GM23338 (cell line): Measurements from ENCODE around the gene YBX3. TPM values are rescaled to one million over a fixed set of nuclear protein-coding genes. Genes with fewer than 3 reads are reported as not detected.

Source experiments
- ATAC-seq: fragments of 200-7000 bp; cut with Tn5 transposase; 3 replicates; pipeline ENCODE4 v1.9.1; 2020
- DNase-seq: peaks from one replicate; pipeline ENCODE4 v3.0.0-alpha.2; 2015; ENCODE audit warnings: low spot score
- H2AFZ ChIP-seq: fragments of 200-600 bp; sonication (generic); 2 replicates; pipeline ENCODE4 v1.8.0; 2016; ENCODE audit warnings: antibody characterized with exemption, mild to moderate bottlenecking, moderate library complexity
- H3F3A ChIP-seq: fragments of 200-600 bp; sonication (generic); replicated peaks from 2 replicates; pipeline ENCODE4 v1.8.0; 2017; ENCODE audit warnings: antibody characterized with exemption, mixed run types, low read depth
- H3K27ac ChIP-seq: fragments of 200-600 bp; sonication (generic); 2 replicates; pipeline ENCODE4 v1.6.1; 2016; ENCODE audit warnings: low read depth
- H3K27me3 ChIP-seq: fragments of 200-600 bp; sonication (generic); 2 replicates; pipeline ENCODE4 v1.8.0; 2016; ENCODE audit warnings: mild to moderate bottlenecking, mixed run types, moderate library complexity; ENCODE audit not compliant: insufficient read depth
- H3K36me3 ChIP-seq: fragments of 200-600 bp; sonication (generic); 2 replicates; pipeline ENCODE4 v1.8.0; 2016; ENCODE audit warnings: mild to moderate bottlenecking; ENCODE audit not compliant: insufficient read depth
- H3K4me1 ChIP-seq: fragments of 200-600 bp; sonication (generic); 2 replicates; pipeline ENCODE4 v1.8.0; 2016; ENCODE audit warnings: mild to moderate bottlenecking, moderate library complexity; ENCODE audit not compliant: insufficient read depth
- H3K4me2 ChIP-seq: fragments of 200-600 bp; sonication (generic); 2 replicates; pipeline ENCODE4 v1.7.1; 2017; ENCODE audit warnings: mixed run types
- H3K4me3 ChIP-seq: fragments of 200-600 bp; sonication (generic); 2 replicates; pipeline ENCODE4 v1.6.1; 2016; ENCODE audit warnings: mixed run types
- H3K79me2 ChIP-seq: fragments of 200-600 bp; sonication (generic); replicated peaks from 2 replicates; pipeline ENCODE4 v1.8.0; 2017; ENCODE audit warnings: mild to moderate bottlenecking; ENCODE audit not compliant: insufficient read depth
- H3K9me2 ChIP-seq: fragments of 200-600 bp; sonication (generic); 2 replicates; pipeline ENCODE4 v1.8.0; 2017; ENCODE audit not compliant: insufficient read depth
- H4K20me1 ChIP-seq: fragments of 200-600 bp; sonication (generic); replicated peaks from 2 replicates; pipeline ENCODE4 v1.8.0; 2017; ENCODE audit warnings: mild to moderate bottlenecking; ENCODE audit not compliant: insufficient read depth
- H3K27ac Mint-ChIP-seq: 2 replicates; pipeline ENCODE4 v1.8.0; 2020; ENCODE audit warnings: inconsistent platforms, mild to moderate bottlenecking, moderate library complexity, mixed read lengths
- H3K27me3 Mint-ChIP-seq: 3 replicates; pipeline ENCODE4 v1.8.0; 2022; ENCODE audit warnings: low read depth, mild to moderate bottlenecking, moderate library complexity, mixed read lengths, inconsistent platforms; ENCODE audit not compliant: insufficient read depth, poor library complexity
- H3K36me3 Mint-ChIP-seq: 3 replicates; pipeline ENCODE4 v1.8.0; 2021; ENCODE audit warnings: low read depth, mild to moderate bottlenecking, inconsistent platforms, moderate library complexity, mixed read lengths
- H3K4me1 Mint-ChIP-seq: 3 replicates; pipeline ENCODE4 v1.8.0; 2020; ENCODE audit warnings: mild to moderate bottlenecking, inconsistent platforms, mixed read lengths
- H3K4me3 Mint-ChIP-seq: 3 replicates; pipeline ENCODE4 v1.8.0; 2021; ENCODE audit warnings: moderate library complexity, mild to moderate bottlenecking, inconsistent platforms, mixed read lengths
- H3K9me3 Mint-ChIP-seq: 3 replicates; pipeline ENCODE4 v1.8.0; 2020; ENCODE audit warnings: moderate library complexity, mild to moderate bottlenecking, inconsistent platforms, mixed read lengths
- CREB1 ChIP-seq: fragments of 250-450 bp; sonication (Bioruptor Pico); IDR thresholded peaks from 2 replicates; pipeline ENCODE4 v1.5.0; 2020; ENCODE audit warnings: low read depth, mild to moderate bottlenecking, moderate library complexity
- CTCF ChIP-seq, 2 experiments: fragments of 200-600 bp in 1 of 2; sonication (generic) in 1 of 2; conservative IDR thresholded peaks; 2 replicates each; pipeline versions ENCODE4 v1.5.1 to v1.6.1; 2016 to 2017; ENCODE audit warnings: antibody characterized with exemption in 2 of 2, low read depth in 2 of 2, mild to moderate bottlenecking in 2 of 2, moderate library complexity in 1 of 2
- ETS1 ChIP-seq: IDR thresholded peaks from 2 replicates; pipeline ENCODE4 v1.6.1; 2016; ENCODE audit warnings: antibody characterized with exemption
- EZH2 ChIP-seq: fragments of 200-600 bp; sonication (generic); IDR thresholded peaks from one replicate; pipeline ENCODE4 v1.8.0; 2017; ENCODE audit warnings: antibody characterized with exemption, mild to moderate bottlenecking, low read depth; ENCODE audit not compliant: unreplicated experiment
- EZH2phosphoT487 ChIP-seq: fragments of 200-600 bp; sonication (generic); IDR thresholded peaks from one replicate; pipeline ENCODE4 v1.8.1; 2018; ENCODE audit warnings: antibody characterized with exemption; ENCODE audit not compliant: unreplicated experiment
- JUNB ChIP-seq: IDR thresholded peaks from one replicate; pipeline ENCODE4 v1.6.1; 2016; ENCODE audit warnings: antibody characterized with exemption; ENCODE audit not compliant: unreplicated experiment
- NANOG ChIP-seq: IDR thresholded peaks from 2 replicates; pipeline ENCODE4 v1.6.1; 2016; ENCODE audit warnings: antibody characterized with exemption, borderline replicate concordance
- POLR2AphosphoS5 ChIP-seq: IDR thresholded peaks from 2 replicates; pipeline ENCODE4 v1.6.1; 2016; ENCODE audit warnings: antibody characterized with exemption, low read depth
- REST ChIP-seq: IDR thresholded peaks from one replicate; pipeline ENCODE4 v1.6.1; 2018; ENCODE audit warnings: antibody characterized with exemption; ENCODE audit not compliant: unreplicated experiment
- STAT1 ChIP-seq: IDR thresholded peaks from one replicate; pipeline ENCODE4 v1.6.1; 2016; ENCODE audit warnings: antibody characterized with exemption; ENCODE audit not compliant: unreplicated experiment
- ZNF114 ChIP-seq: fragments of 250-450 bp; sonication (Bioruptor Pico); IDR thresholded peaks from 2 replicates; pipeline ENCODE4 v1.5.0; 2020; ENCODE audit warnings: mild to moderate bottlenecking, moderate library complexity
- ZNF331 ChIP-seq: fragments of 250-450 bp; sonication (Bioruptor Pico); IDR thresholded peaks from 2 replicates; pipeline ENCODE4 v1.5.0; 2020; ENCODE audit warnings: low read depth, mild to moderate bottlenecking, moderate library complexity
- ZNF462 ChIP-seq: fragments of 250-450 bp; sonication (Bioruptor Pico); IDR thresholded peaks from 2 replicates; pipeline ENCODE4 v1.5.0; 2020; ENCODE audit warnings: mild to moderate bottlenecking, moderate library complexity
- polyA plus RNA-seq: library from polyadenylated mRNA; unstranded; fragments of >200 nt; fragmentation: Nextera tagmentation; extraction: Ambion mirVana; gene quantifications from 2 replicates; pipeline ENCODE4 v1.2.1, GENCODE V29; 2016
- total RNA-seq: library from RNA; depleted of rRNA; stranded (reverse); fragments of >200 nt; shearing (Covaris generic); gene quantifications from 2 replicates; pipeline ENCODE4 v1.2.3, GENCODE V29; 2014

Gene YBX3
- total and polyA plus RNA-seq, 2 experiments from 2014 or later, result 179 to 450 TPM

GRCh38 chr12:10732549-10732948, 9.4 kb upstream of the YBX3 start:
- ATAC-seq (no peak), DNase-seq (no peak)
- no peaks in the 10 kb centered on the region for H3K36me3 ChIP-seq
- H3K9me2 ChIP-seq, result 0 out of 2 replicates have a peak, but pooled peaks cover 3% of the 10 kb centered on the region
- Mint-ChIP-seq H3K9me3 (no peaks in the 10 kb centered on the region), H3K27me3 (no peaks in the 10 kb centered on the region), H3K27ac (no peak overlapping the region), H3K36me3 (no peaks in the 10 kb centered on the region), H3K4me3 (no peak overlapping the region), H3K4me1 (no peaks in the 10 kb centered on the region)
- no peaks in the 10 kb centered on the region for H3K79me2 ChIP-seq
- H3K27ac ChIP-seq, result no peak overlapping the region
- H4K20me1 ChIP-seq, result no peaks in the 10 kb centered on the region
- 0 out of 2 replicates have a peak overlapping the region, but pooled peaks have one; percentile 39 for H2AFZ ChIP-seq
- no peaks in the 10 kb centered on the region for H3K27me3 ChIP-seq
- no peaks in the 10 kb centered on the region for H3K4me1 ChIP-seq
- H3K4me2 ChIP-seq, result no peak overlapping the region
- TF ChIP-seq JUNB (no peak), CREB1 (CRISPR knock-in tag) (no peak), ZNF331 (CRISPR knock-in tag) (no peak), STAT1 (no peak), REST (no peak), ZNF114 (CRISPR knock-in tag) (no peak), ZNF462 (CRISPR knock-in tag) (no peak), EZH2 (no peak), POLR2AphosphoS5 (no peak), NANOG (no peak), EZH2phosphoT487 (no peak), CTCF (conservative IDR thresholded peaks at IDR 0.05; ENCODE audit: low read depth in 2 of 2) (no peak), ETS1 (no peak)
- H3F3A ChIP-seq, result no peaks in the 10 kb centered on the region
- H3K4me3 ChIP-seq, result no peak overlapping the region
